ENCODE measurements around the gene UMOD.

DNA sequence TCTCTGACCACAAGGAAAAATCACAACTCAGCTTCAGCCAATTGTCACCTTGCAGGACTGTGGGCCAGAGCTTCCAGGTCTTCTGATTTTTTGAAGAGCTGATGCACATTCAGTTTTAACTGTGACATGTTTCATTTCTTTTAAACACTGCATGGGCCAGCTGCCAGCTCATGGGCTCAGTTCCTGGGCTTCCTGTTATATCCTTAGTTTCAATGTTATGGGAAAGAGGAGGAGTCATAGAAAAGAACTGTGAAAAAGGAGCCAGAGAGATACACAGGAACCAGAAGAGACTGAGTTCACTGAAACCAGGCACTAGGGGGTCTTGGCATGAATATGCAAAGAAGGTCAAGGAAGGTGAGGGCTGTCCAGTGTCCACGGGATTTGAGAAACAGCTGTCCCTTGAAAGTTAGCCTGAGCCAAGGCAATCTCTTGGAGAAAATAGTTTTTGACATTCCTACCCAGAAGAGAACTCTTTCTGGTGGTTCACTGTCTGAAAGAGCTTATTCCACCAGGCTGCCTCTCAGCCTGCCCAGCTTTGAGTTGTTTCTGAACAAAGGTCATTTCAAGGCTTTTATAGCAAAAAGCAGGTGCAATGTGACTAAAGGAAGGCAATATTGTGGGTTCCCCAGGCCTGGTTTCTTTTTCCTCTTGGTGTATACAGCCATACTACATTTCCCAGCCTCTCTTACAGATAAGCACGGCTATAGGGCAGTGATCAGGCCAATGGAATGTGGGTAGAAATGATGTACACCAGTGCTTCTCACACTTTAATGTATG lies 41.5 kb upstream of the UMOD start:
- TF ChIP-seq, protein P1, sequence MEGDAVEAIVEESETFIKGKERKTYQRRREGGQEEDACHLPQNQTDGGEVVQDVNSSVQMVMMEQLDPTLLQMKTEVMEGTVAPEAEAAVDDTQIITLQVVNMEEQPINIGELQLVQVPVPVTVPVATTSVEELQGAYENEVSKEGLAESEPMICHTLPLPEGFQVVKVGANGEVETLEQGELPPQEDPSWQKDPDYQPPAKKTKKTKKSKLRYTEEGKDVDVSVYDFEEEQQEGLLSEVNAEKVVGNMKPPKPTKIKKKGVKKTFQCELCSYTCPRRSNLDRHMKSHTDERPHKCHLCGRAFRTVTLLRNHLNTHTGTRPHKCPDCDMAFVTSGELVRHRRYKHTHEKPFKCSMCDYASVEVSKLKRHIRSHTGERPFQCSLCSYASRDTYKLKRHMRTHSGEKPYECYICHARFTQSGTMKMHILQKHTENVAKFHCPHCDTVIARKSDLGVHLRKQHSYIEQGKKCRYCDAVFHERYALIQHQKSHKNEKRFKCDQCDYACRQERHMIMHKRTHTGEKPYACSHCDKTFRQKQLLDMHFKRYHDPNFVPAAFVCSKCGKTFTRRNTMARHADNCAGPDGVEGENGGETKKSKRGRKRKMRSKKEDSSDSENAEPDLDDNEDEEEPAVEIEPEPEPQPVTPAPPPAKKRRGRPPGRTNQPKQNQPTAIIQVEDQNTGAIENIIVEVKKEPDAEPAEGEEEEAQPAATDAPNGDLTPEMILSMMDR (conservative IDR thresholded peaks at IDR 0.05): no peak
- no peak for TF ChIP-seq ZFX (IDR thresholded peaks at IDR 0.05)

All from C4-2B (cell line).